Measurements from ENCODE around the gene PIBF1.
"Not testable (repeated sequence)": the region's sequence is repeated elsewhere in the genome, so short reads cannot be mapped to it uniquely, and the experiment has no call there.

The PIBF1 gene

DNA sequence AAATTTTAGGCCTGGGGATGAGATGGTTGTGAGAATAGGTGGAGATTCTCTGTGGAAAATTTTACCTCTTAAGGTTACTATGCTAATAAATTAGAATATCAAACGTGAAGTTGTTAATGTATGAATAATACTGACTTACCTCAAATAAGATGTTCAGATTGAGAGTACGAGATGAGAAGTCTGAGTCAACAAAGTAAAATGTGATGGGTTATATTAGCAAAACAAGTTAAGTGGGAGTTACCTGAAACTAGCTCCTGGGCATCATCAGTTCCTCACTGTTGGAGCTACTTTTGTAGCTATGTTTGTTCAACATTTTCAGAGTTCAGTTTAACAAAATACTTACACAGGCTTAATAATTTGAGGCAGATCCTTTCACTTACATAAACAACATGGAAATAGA is 108.6 kb downstream of the PIBF1 start:
- TF ChIP-seq, protein P1, sequence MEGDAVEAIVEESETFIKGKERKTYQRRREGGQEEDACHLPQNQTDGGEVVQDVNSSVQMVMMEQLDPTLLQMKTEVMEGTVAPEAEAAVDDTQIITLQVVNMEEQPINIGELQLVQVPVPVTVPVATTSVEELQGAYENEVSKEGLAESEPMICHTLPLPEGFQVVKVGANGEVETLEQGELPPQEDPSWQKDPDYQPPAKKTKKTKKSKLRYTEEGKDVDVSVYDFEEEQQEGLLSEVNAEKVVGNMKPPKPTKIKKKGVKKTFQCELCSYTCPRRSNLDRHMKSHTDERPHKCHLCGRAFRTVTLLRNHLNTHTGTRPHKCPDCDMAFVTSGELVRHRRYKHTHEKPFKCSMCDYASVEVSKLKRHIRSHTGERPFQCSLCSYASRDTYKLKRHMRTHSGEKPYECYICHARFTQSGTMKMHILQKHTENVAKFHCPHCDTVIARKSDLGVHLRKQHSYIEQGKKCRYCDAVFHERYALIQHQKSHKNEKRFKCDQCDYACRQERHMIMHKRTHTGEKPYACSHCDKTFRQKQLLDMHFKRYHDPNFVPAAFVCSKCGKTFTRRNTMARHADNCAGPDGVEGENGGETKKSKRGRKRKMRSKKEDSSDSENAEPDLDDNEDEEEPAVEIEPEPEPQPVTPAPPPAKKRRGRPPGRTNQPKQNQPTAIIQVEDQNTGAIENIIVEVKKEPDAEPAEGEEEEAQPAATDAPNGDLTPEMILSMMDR (IDR thresholded peaks at IDR 0.05; ENCODE audit: borderline replicate concordance, control extremely low read depth, extremely low read depth, insufficient read depth, missing control alignments) = no peak

DNA sequence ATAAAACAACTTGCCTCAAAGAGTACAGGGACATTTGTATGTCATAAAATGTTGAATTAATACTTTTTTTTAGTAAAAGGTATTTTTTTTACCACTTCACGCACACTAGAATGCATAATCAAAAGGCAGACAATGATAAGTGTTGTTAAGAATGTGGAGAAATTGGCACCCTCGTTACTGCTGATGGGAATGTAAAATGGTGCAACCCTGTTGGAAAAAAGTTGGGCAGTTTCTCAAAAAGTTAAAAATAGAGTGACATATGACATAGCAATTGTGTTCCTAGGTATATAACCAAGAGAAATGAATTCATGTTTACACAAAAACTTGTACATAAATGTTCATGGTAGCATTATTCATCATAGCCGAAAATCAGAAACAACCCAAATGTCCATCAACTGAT is 109.5 kb downstream of the PIBF1 start:
- in situ Hi-C loops (cut with MboI; ENCODE audit: low sequenced_read_pairs, unreplicated experiment) = no loop called here
- DNase-seq (ENCODE audit: low spot score) = no peak
- TF ChIP-seq, protein P1 (IDR thresholded peaks at IDR 0.05; ENCODE audit: borderline replicate concordance, control extremely low read depth, extremely low read depth, insufficient read depth, missing control alignments) = no peak

More for the DNA sequence above, 108.6 kb downstream of the PIBF1 start:
- in situ Hi-C loops (cut with MboI; ENCODE audit: low sequenced_read_pairs, unreplicated experiment) = no loop called here
- no peak for DNase-seq (ENCODE audit: low spot score)

DNA sequence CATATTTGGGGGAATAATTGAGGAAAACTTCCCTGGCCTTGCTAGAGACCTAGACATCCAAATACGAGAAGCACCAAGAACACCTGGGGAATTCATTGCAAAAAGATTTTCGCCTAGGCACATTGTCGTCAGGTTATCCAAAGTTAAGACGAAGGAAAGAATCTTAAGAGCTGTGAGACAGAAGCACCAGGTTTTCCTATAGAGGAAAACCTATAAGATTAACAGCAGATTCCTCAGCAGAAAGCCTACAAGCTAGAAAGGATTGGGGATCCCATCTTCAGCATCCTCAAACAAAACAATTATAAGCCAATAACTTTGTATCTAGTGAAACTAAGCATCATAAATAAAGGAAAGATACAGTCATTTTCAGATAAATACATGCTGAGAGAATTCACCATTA is 114.9 kb downstream of the PIBF1 start:
- in situ Hi-C loops (cut with MboI; ENCODE audit: low sequenced_read_pairs, unreplicated experiment) = no loop called here
- no peak for DNase-seq (ENCODE audit: low spot score)
- TF ChIP-seq, protein P1 (IDR thresholded peaks at IDR 0.05; ENCODE audit: borderline replicate concordance, control extremely low read depth, extremely low read depth, insufficient read depth, missing control alignments) = no peak

- in situ Hi-C loops (cut with MboI; ENCODE audit: low sequenced_read_pairs, unreplicated experiment); DNase-seq (ENCODE audit: low spot score): not testable (repeated sequence)
Observed at GRCh38 chr13:72901546-72901945, 119.6 kb downstream of the PIBF1 start.

DNA sequence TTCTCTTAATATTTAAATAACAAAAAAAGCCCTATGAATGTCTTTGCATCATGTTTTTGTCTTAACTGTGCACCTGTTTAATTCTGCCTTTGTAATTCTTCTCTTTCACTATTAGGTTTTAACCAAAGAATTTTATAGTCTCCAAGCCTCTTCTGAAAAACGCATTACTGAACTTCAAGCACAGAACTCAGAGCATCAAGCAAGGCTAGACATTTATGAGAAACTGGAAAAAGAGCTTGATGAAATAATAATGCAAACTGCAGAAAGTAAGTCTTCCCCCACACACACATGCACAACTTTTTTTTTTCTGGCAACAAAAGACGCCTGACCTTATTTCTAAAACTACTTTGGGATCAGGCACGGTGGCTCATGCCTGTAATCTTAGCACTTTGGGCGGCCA is 126.5 kb downstream of the PIBF1 start:
- in situ Hi-C loops (cut with MboI; ENCODE audit: low sequenced_read_pairs, unreplicated experiment) = no loop called here
- DNase-seq (ENCODE audit: low spot score) = no peak
- TF ChIP-seq, protein P1 (IDR thresholded peaks at IDR 0.05; ENCODE audit: borderline replicate concordance, control extremely low read depth, extremely low read depth, insufficient read depth, missing control alignments) = no peak

DNA sequence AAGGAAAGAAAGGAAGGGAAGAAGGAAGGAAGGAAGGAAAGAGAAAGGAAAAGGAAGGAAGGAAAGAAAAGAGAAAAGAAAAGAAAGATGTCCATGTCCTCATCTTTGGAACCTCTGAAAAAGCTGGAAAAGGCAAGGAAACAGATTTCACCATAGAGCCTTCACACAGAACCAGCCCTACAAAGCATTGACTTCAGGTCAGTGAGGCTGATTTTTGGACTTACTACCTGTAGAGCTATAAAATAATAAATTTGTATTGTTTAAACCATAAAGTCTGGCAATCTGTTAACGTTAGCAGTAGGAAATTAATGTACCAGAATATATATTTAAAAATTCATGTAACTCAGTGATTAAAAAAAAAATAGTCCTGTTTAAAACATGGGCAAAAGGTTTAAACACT is 130.0 kb downstream of the PIBF1 start:
- in situ Hi-C loops (cut with MboI; ENCODE audit: low sequenced_read_pairs, unreplicated experiment) = no loop called here
- no peak for DNase-seq (ENCODE audit: low spot score)
- TF ChIP-seq, protein P1 (IDR thresholded peaks at IDR 0.05; ENCODE audit: borderline replicate concordance, control extremely low read depth, extremely low read depth, insufficient read depth, missing control alignments) = no peak

DNA sequence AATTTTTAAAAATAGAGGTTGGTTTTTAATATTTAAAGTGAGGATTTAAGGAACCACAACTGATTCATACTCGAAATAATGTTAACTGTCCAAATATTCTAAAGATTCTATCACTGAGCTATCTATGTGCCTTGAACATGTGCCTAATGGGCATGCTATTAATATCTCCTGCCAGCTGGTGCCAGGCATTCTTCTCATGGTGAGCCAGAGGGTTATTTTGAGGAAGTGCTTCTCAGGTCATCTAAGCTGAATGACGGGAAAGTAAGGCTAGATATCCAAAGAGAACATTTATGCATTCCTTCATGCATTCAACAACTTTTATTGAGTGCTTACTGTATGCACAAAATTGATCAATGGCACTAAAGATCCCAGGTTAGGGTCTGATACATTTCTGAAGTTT is 138.2 kb downstream of the PIBF1 start:
- TF ChIP-seq, protein P1 (IDR thresholded peaks at IDR 0.05; ENCODE audit: borderline replicate concordance, control extremely low read depth, extremely low read depth, insufficient read depth, missing control alignments) = no peak
- in situ Hi-C loops (cut with MboI; ENCODE audit: low sequenced_read_pairs, unreplicated experiment) = no loop called here
- no peak for DNase-seq (ENCODE audit: low spot score)

Data from GM13976 (cell line).